AG04450 (cell line): Measurements from ENCODE around the gene BNC2. TPM values are rescaled to one million over a fixed set of nuclear protein-coding genes. Genes with fewer than 3 reads are reported as not detected.

Experiments used
- CTCF ChIA-PET: fragments of 300-600, 350-600 bp; formaldehyde crosslinking; extraction: SDS; loops from one replicate; lab custom pipeline; 2022; ENCODE audit warnings: antibody characterized with exemption, inconsistent platforms; lab: Charles Lee
- POLR2A ChIA-PET: fragments of 350-600 bp; formaldehyde crosslinking; extraction: SDS; loops from one replicate; lab custom pipeline; 2021; ENCODE audit warnings: antibody characterized with exemption, inconsistent platforms; lab: Yijun Ruan, JAX
- DNase-seq: peaks from one replicate; pipeline ENCODE4 v3.0.0-alpha.2; 2011; ENCODE audit warnings: low read depth, low spot score
- H3K27ac ChIP-seq: one replicate; pipeline ENCODE4 v1.5.1; 2012; ENCODE audit warnings: low read depth, low read length, control low read depth
- H3K27me3 ChIP-seq: one replicate; pipeline ENCODE4 v1.6.0; 2012; ENCODE audit warnings: low read length; ENCODE audit not compliant: control insufficient read depth, insufficient read depth
- H3K4me3 ChIP-seq: 2 replicates; pipeline ENCODE4 v1.5.1; 2011; ENCODE audit warnings: mild to moderate bottlenecking, low read depth, low read length, control low read depth
- H3K9me3 ChIP-seq: 2 replicates; pipeline ENCODE4 v1.5.1; 2012; ENCODE audit warnings: low read length; ENCODE audit not compliant: control insufficient read depth, insufficient read depth
- polyA plus RNA-seq: library from polyadenylated mRNA; depleted of rRNA; stranded (reverse); fragments of >200 nt; gene quantifications from 2 replicates; pipeline ENCODE4 v1.2.3, GENCODE V29; 2011
- TF ChIP-seq, protein P1 (sequence below): IDR thresholded peaks from 2 replicates; pipeline ENCODE4 v1.5.1; 2011; ENCODE audit warnings: low read depth, low read length, control low read depth, inconsistent platforms

BNC2 gene
- polyA plus RNA-seq, 1 experiment = 49.0 TPM

DNA sequence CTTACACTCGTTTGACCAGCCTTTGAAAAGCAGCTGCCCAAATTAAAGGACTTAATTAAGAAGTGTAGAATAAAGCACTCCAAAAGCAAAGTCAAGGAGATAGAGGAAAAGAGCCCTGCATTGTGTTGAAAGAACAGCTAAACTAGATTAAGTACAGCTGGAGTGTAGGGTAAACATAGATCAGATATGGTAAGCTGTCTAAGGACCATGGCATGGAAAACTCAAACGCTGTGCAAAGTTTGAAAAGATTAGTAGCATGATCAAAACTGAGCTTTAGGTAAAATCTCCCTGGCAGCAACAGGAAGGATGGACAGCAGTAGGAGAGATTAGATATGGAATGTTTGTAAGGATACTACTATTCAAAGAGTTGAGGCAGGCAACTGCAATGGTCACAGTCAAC lies 55.4 kb downstream of the BNC2 start:
- DNase-seq = no peak
- no peak overlapping the region for H3K4me3 ChIP-seq
- H3K9me3 ChIP-seq = no peaks in the 10 kb centered on the region
- ChIA-PET POLR2A (interaction anchor here (0.5 to 0.6 kb wide), 2 partner anchors 11 to 1159 kb away, joined by 3 read pairs; no protein-coding TSS in a partner anchor), CTCF (interaction anchor here (1.2 kb wide), 1 partner anchor 9 kb away, joined by 3 read pairs; no protein-coding TSS in a partner anchor)
- H3K27me3 ChIP-seq = no peaks in the 10 kb centered on the region
- no peak overlapping the region for H3K27ac ChIP-seq
- TF ChIP-seq, protein P1, sequence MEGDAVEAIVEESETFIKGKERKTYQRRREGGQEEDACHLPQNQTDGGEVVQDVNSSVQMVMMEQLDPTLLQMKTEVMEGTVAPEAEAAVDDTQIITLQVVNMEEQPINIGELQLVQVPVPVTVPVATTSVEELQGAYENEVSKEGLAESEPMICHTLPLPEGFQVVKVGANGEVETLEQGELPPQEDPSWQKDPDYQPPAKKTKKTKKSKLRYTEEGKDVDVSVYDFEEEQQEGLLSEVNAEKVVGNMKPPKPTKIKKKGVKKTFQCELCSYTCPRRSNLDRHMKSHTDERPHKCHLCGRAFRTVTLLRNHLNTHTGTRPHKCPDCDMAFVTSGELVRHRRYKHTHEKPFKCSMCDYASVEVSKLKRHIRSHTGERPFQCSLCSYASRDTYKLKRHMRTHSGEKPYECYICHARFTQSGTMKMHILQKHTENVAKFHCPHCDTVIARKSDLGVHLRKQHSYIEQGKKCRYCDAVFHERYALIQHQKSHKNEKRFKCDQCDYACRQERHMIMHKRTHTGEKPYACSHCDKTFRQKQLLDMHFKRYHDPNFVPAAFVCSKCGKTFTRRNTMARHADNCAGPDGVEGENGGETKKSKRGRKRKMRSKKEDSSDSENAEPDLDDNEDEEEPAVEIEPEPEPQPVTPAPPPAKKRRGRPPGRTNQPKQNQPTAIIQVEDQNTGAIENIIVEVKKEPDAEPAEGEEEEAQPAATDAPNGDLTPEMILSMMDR = no peak

DNA sequence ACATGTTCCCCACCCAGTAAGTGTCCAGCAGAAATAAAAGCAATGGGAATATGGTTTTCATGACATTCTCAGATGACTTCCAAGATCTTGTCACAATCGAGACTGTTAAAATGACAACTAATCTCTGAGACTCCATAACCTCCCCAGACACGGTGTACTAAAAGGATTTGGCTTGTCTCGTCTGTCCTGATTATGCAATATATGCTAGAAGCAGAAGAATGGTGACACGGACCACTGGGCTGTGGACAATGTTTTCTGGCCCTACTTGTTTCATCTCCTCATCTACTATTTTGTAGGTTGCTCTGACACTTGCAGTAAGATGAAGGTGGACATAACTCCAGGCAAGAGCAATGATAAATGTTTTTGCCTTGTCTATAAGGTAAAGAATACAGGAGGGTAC lies 56.6 kb downstream of the BNC2 start:
- no peaks in the 10 kb centered on the region for H3K27me3 ChIP-seq
- ChIA-PET CTCF (interaction anchor here (1.1 kb wide), 1 partner anchor 940 kb away, joined by 3 read pairs; no protein-coding TSS in a partner anchor), POLR2A (no interaction called here)
- no peaks in the 10 kb centered on the region for H3K9me3 ChIP-seq
- no peak overlapping the region for H3K27ac ChIP-seq
- TF ChIP-seq, protein P1 = no peak
- no peak overlapping the region for H3K4me3 ChIP-seq
- DNase-seq = no peak

DNA sequence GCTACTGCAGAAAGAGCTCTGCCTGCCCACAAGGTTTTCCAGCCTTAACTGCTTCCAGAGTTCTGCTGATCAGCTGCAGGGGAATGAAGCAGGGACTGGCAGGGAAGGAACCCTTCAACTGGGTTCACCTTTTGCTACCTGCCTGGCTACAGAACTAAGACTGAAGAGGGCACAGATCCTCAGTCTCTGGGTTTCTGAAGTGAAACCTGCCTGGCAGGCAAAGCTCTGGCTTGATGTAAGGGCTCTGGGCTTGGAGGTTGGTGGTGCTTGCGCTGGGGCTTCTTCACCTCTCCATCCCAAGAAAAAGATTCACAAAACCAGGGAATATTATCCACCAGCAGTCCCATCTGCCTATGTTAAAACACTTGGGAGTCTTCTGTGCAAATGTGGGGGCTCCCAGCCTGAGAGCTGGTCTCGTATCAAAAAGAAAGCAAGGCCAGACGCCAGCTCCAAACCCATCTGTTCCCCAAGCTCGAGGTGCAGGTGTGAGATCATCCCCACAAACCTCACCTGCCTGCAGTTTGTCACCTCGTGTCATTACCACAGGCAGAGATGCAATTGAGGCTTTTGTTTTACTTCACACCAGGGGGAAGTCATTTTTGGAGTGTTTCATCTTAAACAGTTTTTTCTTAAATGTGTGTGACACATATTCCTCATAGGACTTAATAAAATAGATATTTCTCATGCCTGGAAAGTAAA lies 58.3 kb downstream of the BNC2 start:
- no peak for DNase-seq
- TF ChIP-seq, protein P1 = no peak
- CTCF ChIA-PET = no interaction called here
- no peaks in the 10 kb centered on the region for H3K27me3 ChIP-seq
- no peak overlapping the region for H3K4me3 ChIP-seq
- POLR2A ChIA-PET = no interaction called here
- no peaks in the 10 kb centered on the region for H3K9me3 ChIP-seq
- H3K27ac ChIP-seq = no peak overlapping the region

DNA sequence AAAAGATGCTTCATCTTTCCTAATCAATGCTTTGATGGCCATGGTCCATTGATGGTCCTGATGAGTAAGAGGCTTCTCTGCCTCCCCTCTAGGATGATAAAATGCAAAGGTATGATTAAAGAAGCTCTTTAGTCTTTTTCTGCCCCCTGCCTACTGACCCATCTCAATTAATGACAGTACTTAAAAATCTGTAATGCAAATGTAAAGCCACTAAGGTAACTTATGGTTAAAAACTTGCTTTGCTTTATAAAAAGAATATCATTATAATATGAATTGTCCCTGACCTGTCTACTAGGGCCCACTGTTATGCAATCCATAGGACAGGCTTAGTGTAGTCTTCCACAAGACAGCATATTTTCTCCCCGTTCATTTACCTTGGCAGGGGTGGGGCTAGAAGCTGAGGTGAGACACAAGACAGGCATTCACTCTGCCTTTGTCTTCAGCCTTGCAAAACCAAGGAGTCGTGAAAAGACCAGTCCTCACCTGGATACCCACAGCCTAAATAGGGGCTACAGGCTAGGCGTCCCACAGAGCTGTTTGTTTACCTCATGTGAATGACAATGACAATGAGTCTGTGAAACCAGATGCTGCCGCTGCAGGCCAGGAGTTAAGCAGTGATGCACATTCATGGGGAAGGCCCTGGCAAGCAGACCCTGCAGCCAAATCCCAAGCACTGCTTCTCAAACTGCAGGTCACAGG lies 60.4 kb downstream of the BNC2 start:
- no peaks in the 10 kb centered on the region for H3K9me3 ChIP-seq
- TF ChIP-seq, protein P1 = no peak
- CTCF ChIA-PET = no interaction called here
- H3K4me3 ChIP-seq = no peak overlapping the region
- POLR2A ChIA-PET = no interaction called here
- DNase-seq = no peak
- no peak overlapping the region for H3K27ac ChIP-seq
- H3K27me3 ChIP-seq = no peaks in the 10 kb centered on the region

DNA sequence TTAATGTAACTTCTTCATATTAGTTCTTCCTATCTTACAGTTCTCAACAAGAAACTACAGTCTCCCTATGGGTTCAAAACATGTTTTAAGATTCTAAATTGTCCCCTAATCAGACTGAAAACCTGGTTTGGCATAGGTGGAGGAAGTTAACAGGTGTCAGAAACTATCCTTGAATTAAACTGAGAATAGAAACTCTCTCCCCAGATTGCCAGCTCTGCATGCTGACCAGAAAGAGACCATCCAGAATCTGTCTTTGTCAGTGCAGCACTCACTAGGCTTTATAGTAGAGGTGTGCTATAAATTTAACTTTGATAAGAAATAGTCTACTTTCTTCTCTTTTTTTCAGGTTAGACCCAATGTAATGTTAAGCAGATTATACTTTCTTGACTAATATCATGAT lies 63.8 kb downstream of the BNC2 start:
- Histone ChIP-seq H3K9me3 (no peaks in the 10 kb centered on the region), H3K27ac (no peak overlapping the region), H3K27me3 (no peaks in the 10 kb centered on the region), H3K4me3 (no peak overlapping the region)
- DNase-seq = no peak
- ChIA-PET POLR2A (no interaction called here), CTCF (interaction anchor here (0.9 kb wide), 1 partner anchor 8 kb away, joined by 3 read pairs; no protein-coding TSS in a partner anchor)
- TF ChIP-seq, protein P1 = no peak
